Measurements from ENCODE around the gene MMUT.

Gene MMUT

DNA sequence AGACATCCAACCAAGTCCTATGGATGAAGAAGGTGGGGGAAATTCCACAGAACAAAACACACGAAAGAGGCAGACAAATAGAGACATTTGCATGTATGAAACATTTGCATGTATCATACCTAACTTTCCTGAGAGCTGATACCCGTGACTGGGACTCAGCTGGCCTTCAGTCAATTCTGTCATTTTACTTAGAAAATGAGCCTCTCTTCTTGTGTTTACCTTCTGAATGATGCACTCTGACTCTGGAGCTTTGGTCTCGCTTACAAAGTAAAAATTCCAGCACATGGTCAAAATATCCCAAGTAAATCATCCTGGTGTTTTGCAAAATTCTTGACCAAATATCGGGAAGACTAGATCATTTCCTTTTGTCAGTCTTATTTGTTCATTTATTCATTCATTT lies 46.9 kb downstream of the MMUT start:
- no peaks in the 10 kb centered on the region for H3K9me3 ChIP-seq (ENCODE audit: insufficient read depth, low read length)
- H4K20me1 ChIP-seq (ENCODE audit: low read depth, low read length): no peaks in the 10 kb centered on the region
- no peaks in the 10 kb centered on the region for H3K79me2 ChIP-seq (ENCODE audit: insufficient read depth, low read length)
- no peak overlapping the region for H3K4me3 ChIP-seq (ENCODE audit: insufficient read depth, low read length, poor library complexity, severe bottlenecking)
- no peak overlapping the region for H2AFZ ChIP-seq (ENCODE audit: low read depth, low read length, severe bottlenecking)
- no peak overlapping the region for H3K27ac ChIP-seq (ENCODE audit: low read depth, low read length)
- H3K27me3 ChIP-seq (ENCODE audit: low read length): no peaks in the 10 kb centered on the region
- H3K9me2 ChIP-seq (replicated peaks; ENCODE audit: insufficient read depth, low read length): no peaks in the 10 kb centered on the region
- no peak overlapping the region for H3K4me2 ChIP-seq (ENCODE audit: low read depth, low read length, poor library complexity, severe bottlenecking)
- TF ChIP-seq, protein P1, sequence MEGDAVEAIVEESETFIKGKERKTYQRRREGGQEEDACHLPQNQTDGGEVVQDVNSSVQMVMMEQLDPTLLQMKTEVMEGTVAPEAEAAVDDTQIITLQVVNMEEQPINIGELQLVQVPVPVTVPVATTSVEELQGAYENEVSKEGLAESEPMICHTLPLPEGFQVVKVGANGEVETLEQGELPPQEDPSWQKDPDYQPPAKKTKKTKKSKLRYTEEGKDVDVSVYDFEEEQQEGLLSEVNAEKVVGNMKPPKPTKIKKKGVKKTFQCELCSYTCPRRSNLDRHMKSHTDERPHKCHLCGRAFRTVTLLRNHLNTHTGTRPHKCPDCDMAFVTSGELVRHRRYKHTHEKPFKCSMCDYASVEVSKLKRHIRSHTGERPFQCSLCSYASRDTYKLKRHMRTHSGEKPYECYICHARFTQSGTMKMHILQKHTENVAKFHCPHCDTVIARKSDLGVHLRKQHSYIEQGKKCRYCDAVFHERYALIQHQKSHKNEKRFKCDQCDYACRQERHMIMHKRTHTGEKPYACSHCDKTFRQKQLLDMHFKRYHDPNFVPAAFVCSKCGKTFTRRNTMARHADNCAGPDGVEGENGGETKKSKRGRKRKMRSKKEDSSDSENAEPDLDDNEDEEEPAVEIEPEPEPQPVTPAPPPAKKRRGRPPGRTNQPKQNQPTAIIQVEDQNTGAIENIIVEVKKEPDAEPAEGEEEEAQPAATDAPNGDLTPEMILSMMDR (IDR thresholded peaks at IDR 0.05; ENCODE audit: insufficient read depth, low read length, poor library complexity, severe bottlenecking): no peak
- no peak for TF ChIP-seq EZH2phosphoT487 (conservative IDR thresholded peaks at IDR 0.05; ENCODE audit: low read length)
- H3K9ac ChIP-seq (ENCODE audit: low read length): no peak overlapping the region
- H3F3A ChIP-seq (ENCODE audit: insufficient read depth): no peaks in the 10 kb centered on the region
- no peaks in the 10 kb centered on the region for H3K36me3 ChIP-seq (ENCODE audit: low read length)

DNA sequence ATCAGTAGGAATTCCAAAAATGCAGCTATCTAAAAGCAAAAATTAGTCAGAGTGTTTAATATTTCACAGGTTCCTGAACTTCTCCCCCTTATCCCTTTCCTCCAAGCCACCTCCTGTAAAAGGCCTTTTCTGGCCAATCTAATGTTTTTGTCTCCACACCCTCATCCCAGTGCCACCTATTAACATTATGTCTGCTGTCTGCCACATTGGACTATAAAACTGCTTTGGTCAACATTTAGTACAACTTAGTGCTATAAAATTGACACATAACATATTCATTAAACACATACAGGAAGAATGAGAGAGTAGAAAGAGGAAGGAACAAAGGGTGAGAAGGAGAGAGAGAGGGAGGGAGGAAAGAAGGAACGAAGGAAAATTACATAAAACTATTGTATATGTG lies 47.7 kb downstream of the MMUT start:
- Histone ChIP-seq H3F3A (ENCODE audit: insufficient read depth) (no peaks in the 10 kb centered on the region), H3K9me2 (replicated peaks; ENCODE audit: insufficient read depth, low read length) (no peaks in the 10 kb centered on the region), H2AFZ (ENCODE audit: low read depth, low read length, severe bottlenecking) (no peak overlapping the region), H3K4me2 (ENCODE audit: low read depth, low read length, poor library complexity, severe bottlenecking) (no peak overlapping the region), H3K27me3 (ENCODE audit: low read length) (no peaks in the 10 kb centered on the region), H3K4me3 (ENCODE audit: insufficient read depth, low read length, poor library complexity, severe bottlenecking) (no peak overlapping the region), H3K9me3 (ENCODE audit: insufficient read depth, low read length) (no peaks in the 10 kb centered on the region), H4K20me1 (ENCODE audit: low read depth, low read length) (no peaks in the 10 kb centered on the region), H3K9ac (ENCODE audit: low read length) (no peak overlapping the region), H3K36me3 (ENCODE audit: low read length) (no peaks in the 10 kb centered on the region), H3K27ac (ENCODE audit: low read depth, low read length) (no peak overlapping the region), H3K79me2 (ENCODE audit: insufficient read depth, low read length) (no peaks in the 10 kb centered on the region)
- no peak for TF ChIP-seq EZH2phosphoT487 (conservative IDR thresholded peaks at IDR 0.05; ENCODE audit: low read length)
- TF ChIP-seq, protein P1 (IDR thresholded peaks at IDR 0.05; ENCODE audit: insufficient read depth, low read length, poor library complexity, severe bottlenecking): no peak

DNA sequence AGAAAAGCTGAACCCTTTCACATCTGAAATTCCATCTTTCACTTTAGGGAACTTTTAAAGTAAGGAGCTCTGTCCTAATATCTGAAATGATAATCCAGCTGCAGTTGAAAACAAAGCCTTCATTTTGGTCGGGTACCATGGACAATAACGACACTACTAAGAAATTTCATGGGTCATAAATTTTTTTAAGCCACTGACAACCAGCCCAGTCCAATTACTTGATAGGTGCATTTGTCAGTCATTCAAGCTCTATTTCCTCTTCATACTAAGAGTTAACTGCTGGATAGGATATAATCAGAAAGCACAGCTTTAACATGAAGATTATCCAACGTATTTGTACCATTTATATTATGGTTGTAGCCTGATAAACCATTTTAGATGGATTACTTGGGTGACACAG lies 52.5 kb downstream of the MMUT start:
- TF ChIP-seq, protein P1 (IDR thresholded peaks at IDR 0.05; ENCODE audit: insufficient read depth, low read length, poor library complexity, severe bottlenecking): no peak
- TF ChIP-seq EZH2phosphoT487 (conservative IDR thresholded peaks at IDR 0.05; ENCODE audit: low read length): no peak
- H4K20me1 ChIP-seq (ENCODE audit: low read depth, low read length): no peaks in the 10 kb centered on the region
- no peaks in the 10 kb centered on the region for H3K79me2 ChIP-seq (ENCODE audit: insufficient read depth, low read length)
- H3K27me3 ChIP-seq (ENCODE audit: low read length): no peaks in the 10 kb centered on the region
- no peak overlapping the region for H3K4me3 ChIP-seq (ENCODE audit: insufficient read depth, low read length, poor library complexity, severe bottlenecking)
- no peak overlapping the region for H2AFZ ChIP-seq (ENCODE audit: low read depth, low read length, severe bottlenecking)
- H3F3A ChIP-seq (ENCODE audit: insufficient read depth): no peaks in the 10 kb centered on the region
- H3K27ac ChIP-seq (ENCODE audit: low read depth, low read length): no peak overlapping the region
- H3K9ac ChIP-seq (ENCODE audit: low read length): no peak overlapping the region
- H3K9me2 ChIP-seq (replicated peaks; ENCODE audit: insufficient read depth, low read length): no peaks in the 10 kb centered on the region
- H3K36me3 ChIP-seq (ENCODE audit: low read length): no peaks in the 10 kb centered on the region
- no peak overlapping the region for H3K4me2 ChIP-seq (ENCODE audit: low read depth, low read length, poor library complexity, severe bottlenecking)
- H3K9me3 ChIP-seq (ENCODE audit: insufficient read depth, low read length): no peaks in the 10 kb centered on the region
